ENCODE data around the gene PPP2R5E. TPM values are rescaled to one million over a fixed set of nuclear protein-coding genes. Genes with fewer than 3 reads are reported as not detected.
A peak's percentile ranks its signal among the peaks of the same experiment; 100 is the strongest.

The PPP2R5E gene
- total RNA-seq, 4 donors from 2014 or later = 26.3 to 30.7 (median 30.2) TPM

GRCh38 chr14:63435838-63436237 lies 107.3 kb downstream of the PPP2R5E start:
- Histone ChIP-seq H3K9me3 (no peaks in the 10 kb centered on the region), H3K27ac (replicated peaks in 1 of 4) (peak overlapping the region; percentile 74 to 88 (median 74)), H3K36me3 (no peaks in the 10 kb centered on the region), H3K4me3 (peak overlapping the region in 1 of 4 donors; percentile 6), H3K27me3 (no peaks in the 10 kb centered on the region), H3K4me1 (peaks cover 60 to 80% (median 70%) of the 10 kb centered on the region in 4 donors)
- 22% methylated on average over 5 of the region's 5 CpGs for WGBS
- intact Hi-C loops (cut with DNase I) = loop anchor here (5.0 kb wide), 1 partner anchor 106 kb away; the partner anchor contains the start of gene PPP2R5E
- TF ChIP-seq CTCF (IDR thresholded peaks at IDR 0.05) = no peak
- TF ChIP-seq POLR2AphosphoS5 (IDR thresholded peaks at IDR 0.05) = peak; percentile 75 to 81
- no peak for TF ChIP-seq POLR2A (IDR thresholded peaks at IDR 0.05; ENCODE audit: low read depth)
- TF ChIP-seq EP300 (IDR thresholded peaks at IDR 0.05) = no peak
- no peak for DNase-seq (ENCODE audit: extremely low spot score)

- WGBS = 49% methylated on average over 2 of the region's 2 CpGs
- H3K27ac ChIP-seq (replicated peaks in 1 of 4) = peak overlapping the region; percentile 74 to 88 (median 74)
- peaks cover 60 to 76% (median 70%) of the 10 kb centered on the region in 4 donors for H3K4me1 ChIP-seq
- H3K9me3 ChIP-seq = no peaks in the 10 kb centered on the region
- no peak for TF ChIP-seq POLR2A (IDR thresholded peaks at IDR 0.05; ENCODE audit: low read depth)
- intact Hi-C loops (cut with DNase I) = loop anchor here (5.0 kb wide), 1 partner anchor 107 kb away; the partner anchor contains the start of gene PPP2R5E
- DNase-seq (ENCODE audit: extremely low spot score) = no peak
- H3K4me3 ChIP-seq = no peak overlapping the region
- no peaks in the 10 kb centered on the region for H3K27me3 ChIP-seq
- no peaks in the 10 kb centered on the region for H3K36me3 ChIP-seq
Measured at GRCh38 chr14:63435204-63435603, 108.0 kb downstream of the PPP2R5E start.

- DNase-seq (ENCODE audit: extremely low spot score) = no peak
- 93% methylated on average over 4 of the region's 4 CpGs for WGBS
- H3K27ac ChIP-seq (replicated peaks in 1 of 4) = peak overlapping the region in 2 of 4 donors; percentile 14 to 88
- no peaks in the 10 kb centered on the region for H3K36me3 ChIP-seq
- intact Hi-C loops (cut with DNase I) = no loop called here
- H3K4me3 ChIP-seq = no peak overlapping the region
- H3K9me3 ChIP-seq = no peaks in the 10 kb centered on the region
- TF ChIP-seq POLR2A (IDR thresholded peaks at IDR 0.05; ENCODE audit: low read depth) (no peak), CTCF (IDR thresholded peaks at IDR 0.05) (no peak), EP300 (IDR thresholded peaks at IDR 0.05) (no peak), POLR2AphosphoS5 (IDR thresholded peaks at IDR 0.05) (no peak)
- H3K4me1 ChIP-seq = peaks cover 41 to 55% (median 51%) of the 10 kb centered on the region in 4 donors
- H3K27me3 ChIP-seq = no peaks in the 10 kb centered on the region
Measured at GRCh38 chr14:63432888-63433552, 110.2 kb downstream of the PPP2R5E start.

- Histone ChIP-seq H3K27ac (replicated peaks in 1 of 4) (peak overlapping the region in 1 of 4 donors; percentile 32), H3K36me3 (no peaks in the 10 kb centered on the region), H3K4me3 (no peak overlapping the region), H3K4me1 (peaks cover 35 to 47% (median 43%) of the 10 kb centered on the region in 4 donors), H3K9me3 (no peaks in the 10 kb centered on the region), H3K27me3 (no peaks in the 10 kb centered on the region)
- no peak for DNase-seq (ENCODE audit: extremely low spot score)
- TF ChIP-seq POLR2A (IDR thresholded peaks at IDR 0.05; ENCODE audit: low read depth) = no peak
- no peak for TF ChIP-seq POLR2AphosphoS5 (IDR thresholded peaks at IDR 0.05)
- TF ChIP-seq EP300 (IDR thresholded peaks at IDR 0.05) = no peak
- no peak for TF ChIP-seq CTCF (IDR thresholded peaks at IDR 0.05)
- intact Hi-C loops (cut with DNase I) = no loop called here
- 47% methylated on average over 5 of the region's 5 CpGs for WGBS
Measured at GRCh38 chr14:63432228-63432627, 110.9 kb downstream of the PPP2R5E start.

GRCh38 chr14:63431466-63431865 lies 111.7 kb downstream of the PPP2R5E start:
- intact Hi-C loops (cut with DNase I) = no loop called here
- peaks cover 27 to 39% (median 36%) of the 10 kb centered on the region in 4 donors for H3K4me1 ChIP-seq
- no peak for TF ChIP-seq POLR2A (IDR thresholded peaks at IDR 0.05; ENCODE audit: low read depth)
- TF ChIP-seq EP300 (IDR thresholded peaks at IDR 0.05) = no peak
- TF ChIP-seq CTCF (IDR thresholded peaks at IDR 0.05) = no peak
- TF ChIP-seq POLR2AphosphoS5 (IDR thresholded peaks at IDR 0.05) = no peak
- H3K27me3 ChIP-seq = no peaks in the 10 kb centered on the region
- H3K27ac ChIP-seq (replicated peaks in 1 of 4) = no peak overlapping the region
- H3K9me3 ChIP-seq = no peaks in the 10 kb centered on the region
- H3K36me3 ChIP-seq = no peaks in the 10 kb centered on the region
- H3K4me3 ChIP-seq = no peak overlapping the region
- WGBS = 89% methylated on average over 3 of the region's 3 CpGs
- DNase-seq (ENCODE audit: extremely low spot score) = no peak
